H9 (cell line): ENCODE measurements around the gene CSNK1G1. TPM values are rescaled to one million over a fixed set of nuclear protein-coding genes. Genes with fewer than 3 reads are reported as not detected.

Experiments used
- DNase-seq: peaks from one replicate; pipeline ENCODE4 v3.0.0-alpha.2; 2017
- H2AFZ ChIP-seq: one replicate; pipeline ENCODE4 v1.6.1; 2013; ENCODE audit warnings: mild to moderate bottlenecking, low read length, control low read depth, moderate library complexity
- H2AK5ac ChIP-seq: 2 replicates; pipeline ENCODE4 v1.6.1; 2013; ENCODE audit warnings: low read length, control low read depth, mixed read lengths; ENCODE audit not compliant: insufficient read length
- H2BK120ac ChIP-seq: one replicate; pipeline ENCODE4 v1.6.1; 2013; ENCODE audit warnings: low read depth, mild to moderate bottlenecking, low read length, control low read depth, inconsistent platforms; ENCODE audit not compliant: poor library complexity, severe bottlenecking
- H2BK12ac ChIP-seq: 2 replicates; pipeline ENCODE4 v1.6.1; 2013; ENCODE audit warnings: low read length, control low read depth, mixed read lengths, low read depth; ENCODE audit not compliant: insufficient read length
- H2BK15ac ChIP-seq: 2 replicates; pipeline ENCODE4 v1.6.1; 2013; ENCODE audit warnings: low read depth, low read length, control low read depth
- H2BK20ac ChIP-seq: one replicate; pipeline ENCODE4 v1.6.1; 2013; ENCODE audit warnings: low read depth, mild to moderate bottlenecking, low read length, control low read depth, inconsistent platforms; ENCODE audit not compliant: poor library complexity, severe bottlenecking
- H2BK5ac ChIP-seq: 2 replicates; pipeline ENCODE4 v1.6.1; 2013; ENCODE audit warnings: low read length, control low read depth, mixed read lengths; ENCODE audit not compliant: insufficient read length
- H3K14ac ChIP-seq: 2 replicates; pipeline ENCODE4 v1.6.1; 2013; ENCODE audit warnings: low read length, control low read depth; ENCODE audit not compliant: insufficient read depth
- H3K18ac ChIP-seq: 2 replicates; pipeline ENCODE4 v1.6.1; 2013; ENCODE audit warnings: low read depth, mild to moderate bottlenecking, mixed read lengths, low read length, control low read depth; ENCODE audit not compliant: insufficient read length
- H3K23ac ChIP-seq: 2 replicates; pipeline ENCODE4 v1.6.1; 2013; ENCODE audit warnings: low read length, control low read depth, mixed read lengths, low read depth; ENCODE audit not compliant: insufficient read length
- H3K23me2 ChIP-seq: 2 replicates; pipeline ENCODE4 v1.6.1; 2013; ENCODE audit warnings: low read depth, mild to moderate bottlenecking, mixed read lengths, low read length, control low read depth; ENCODE audit not compliant: insufficient read length, poor library complexity, severe bottlenecking
- H3K27ac ChIP-seq: 2 replicates; pipeline ENCODE4 v1.5.1; 2013; ENCODE audit warnings: low read length, control low read depth, mixed read lengths, low read depth; ENCODE audit not compliant: insufficient read length
- H3K27me3 ChIP-seq: 2 replicates; pipeline ENCODE4 v1.6.1; 2013; ENCODE audit warnings: low read length, control low read depth, inconsistent platforms; ENCODE audit not compliant: insufficient read depth
- H3K4ac ChIP-seq: 2 replicates; pipeline ENCODE4 v1.6.1; 2013; ENCODE audit warnings: low read depth, mild to moderate bottlenecking, control low read depth, inconsistent platforms, low read length, moderate library complexity
- H3K4me1 ChIP-seq: 2 replicates; pipeline ENCODE4 v1.6.1; 2013; ENCODE audit warnings: low read length, control low read depth, inconsistent platforms; ENCODE audit not compliant: insufficient read depth
- H3K4me2 ChIP-seq: 2 replicates; pipeline ENCODE4 v1.6.1; 2013; ENCODE audit warnings: low read length, control low read depth, mixed read lengths; ENCODE audit not compliant: insufficient read length, insufficient read depth
- H3K56ac ChIP-seq: 2 replicates; pipeline ENCODE4 v1.6.1; 2013; ENCODE audit warnings: low read depth, mild to moderate bottlenecking, mixed read lengths, low read length, control low read depth; ENCODE audit not compliant: insufficient read length
- H3K79me1 ChIP-seq: 2 replicates; pipeline ENCODE4 v1.6.1; 2013; ENCODE audit warnings: low read depth, mild to moderate bottlenecking, moderate library complexity, low read length, control low read depth, inconsistent platforms; ENCODE audit not compliant: insufficient read depth, poor library complexity, severe bottlenecking
- H3K79me2 ChIP-seq: 2 replicates; pipeline ENCODE4 v1.6.1; 2013; ENCODE audit warnings: low read length, control low read depth, inconsistent platforms; ENCODE audit not compliant: insufficient read depth
- H3K9ac ChIP-seq: 2 replicates; pipeline ENCODE4 v1.6.1; 2013; ENCODE audit warnings: low read length, control low read depth, mixed read lengths; ENCODE audit not compliant: insufficient read length; ENCODE audit errors: extremely low read depth
- H3K9me3 ChIP-seq: one replicate; pipeline ENCODE4 v1.6.1; 2013; ENCODE audit warnings: low read depth, low read length, inconsistent platforms; ENCODE audit not compliant: control insufficient read depth
- H3T11ph ChIP-seq: one replicate; pipeline ENCODE4 v1.6.1; 2013; ENCODE audit warnings: mild to moderate bottlenecking, low read length, control low read depth, inconsistent platforms
- H4K20me1 ChIP-seq: one replicate; pipeline ENCODE4 v1.6.1; 2013; ENCODE audit not compliant: control insufficient read depth, insufficient read length, insufficient read depth
- H4K5ac ChIP-seq: 2 replicates; pipeline ENCODE4 v1.6.1; 2013; ENCODE audit warnings: low read depth, mild to moderate bottlenecking, mixed read lengths, low read length, control low read depth; ENCODE audit not compliant: insufficient read length
- H4K8ac ChIP-seq: replicated peaks from 2 replicates; pipeline ENCODE4 v1.6.1; 2013; ENCODE audit warnings: low read length, control low read depth, mixed read lengths, low read depth; ENCODE audit not compliant: insufficient read length
- H4K91ac ChIP-seq: 2 replicates; pipeline ENCODE4 v1.6.1; 2013; ENCODE audit warnings: low read depth, mild to moderate bottlenecking, moderate library complexity, mixed read lengths, low read length, control low read depth; ENCODE audit not compliant: insufficient read length
- H3K27ac Mint-ChIP-seq, 3 experiments: 2 replicates in 2 of 3; 3 replicates in 1 of 3; pipeline ENCODE4 v1.8.0; 2020 to 2021; ENCODE audit warnings: mixed read lengths in 3 of 3, mild to moderate bottlenecking in 1 of 3, moderate library complexity in 1 of 3
- H3K27me3 Mint-ChIP-seq: 2 replicates; pipeline ENCODE4 v1.8.0; 2021; ENCODE audit warnings: low read depth, mild to moderate bottlenecking, moderate library complexity, mixed read lengths
- H3K36me3 Mint-ChIP-seq, 3 experiments: 2 replicates in 2 of 3; 3 replicates in 1 of 3; pipeline ENCODE4 v1.8.0; 2020 to 2021; ENCODE audit warnings: low read depth in 3 of 3, mixed read lengths in 3 of 3; ENCODE audit not compliant: insufficient read depth in 1 of 3
- H3K4me1 Mint-ChIP-seq, 2 experiments: 2 replicates each; pipeline ENCODE4 v1.8.0; 2020; ENCODE audit warnings: mixed read lengths in 2 of 2
- H3K4me3 Mint-ChIP-seq, 2 experiments: 2 replicates in 1 of 2; 3 replicates in 1 of 2; pipeline ENCODE4 v1.8.0; 2020 to 2021; ENCODE audit warnings: mild to moderate bottlenecking in 2 of 2, mixed read lengths in 2 of 2, moderate library complexity in 1 of 2
- H3K9me3 Mint-ChIP-seq, 2 experiments: 2 replicates in 1 of 2; 3 replicates in 1 of 2; pipeline ENCODE4 v1.8.0; 2020; ENCODE audit warnings: mild to moderate bottlenecking in 2 of 2, mixed read lengths in 2 of 2, moderate library complexity in 1 of 2
- CTCF ChIP-seq: fragments of 200-600 bp; sonication (generic); conservative IDR thresholded peaks from 3 replicates; pipeline ENCODE4 v1.8.0; 2021; ENCODE audit warnings: antibody characterized with exemption, mild to moderate bottlenecking
- WGBS: extraction: QIAGEN DNeasy Blood & Tissue Kit; methylation state at CpG from one replicate; pipeline ENCODE4 v1.1.7; 2013; ENCODE audit warnings: missing lambda C conversion rate, low lambda C conversion rate, mixed read lengths; ENCODE audit not compliant: insufficient read length; ENCODE audit errors: extremely low coverage; 5-methylcytosine and 5-hydroxymethylcytosine counted together
- total RNA-seq: library from RNA; stranded (reverse); gene quantifications from 2 replicates; pipeline ENCODE4 v1.2.1, GENCODE V29; 2021

Gene CSNK1G1
- total RNA-seq, 1 experiment from 2014 or later = 17.1 TPM

GRCh38 chr15:64232400-64232799 is 123.6 kb downstream of the CSNK1G1 start:
- peaks cover 3 to 4% of the 10 kb centered on the region in 2 experiments for H3K4me1 Mint-ChIP-seq

More at GRCh38 chr15:64232400-64232799, 123.6 kb downstream of the CSNK1G1 start:
- Histone ChIP-seq H4K8ac (no peak overlapping the region), H2BK15ac (no peak overlapping the region), H3K79me1 (no peaks in the 10 kb centered on the region), H3K14ac (no peak overlapping the region), H3K23me2 (no peaks in the 10 kb centered on the region), H4K91ac (no peak overlapping the region), H2BK5ac (no peak overlapping the region), H3K79me2 (no peaks in the 10 kb centered on the region), H3K9me3 (no peaks in the 10 kb centered on the region), H2BK12ac (no peak overlapping the region), H3K4me1 (no peaks in the 10 kb centered on the region; the same call in 1 of the 2 replicates), H4K20me1 (no peaks in the 10 kb centered on the region), H2BK120ac (no peak overlapping the region), H3K4me2 (no peak overlapping the region), H3K56ac (no peak overlapping the region), H4K5ac (no peak overlapping the region), H2BK20ac (no peak overlapping the region), H3K4ac (no peak overlapping the region), H2AFZ (no peak overlapping the region), H2AK5ac (no peak overlapping the region), H3K27ac (no peak overlapping the region), H3T11ph (no peak overlapping the region), H3K9ac (no peak overlapping the region), H3K23ac (no peak overlapping the region), H3K27me3 (no peaks in the 10 kb centered on the region), H3K18ac (no peak overlapping the region)
- H3K27me3 Mint-ChIP-seq = no peaks in the 10 kb centered on the region
- H3K4me3 Mint-ChIP-seq = no peak overlapping the region
- WGBS = no CpG with 5 or more reads among the region's 1 CpG
- no peaks in the 10 kb centered on the region for H3K36me3 Mint-ChIP-seq
- no peak for DNase-seq
- no peaks in the 10 kb centered on the region for H3K9me3 Mint-ChIP-seq
- TF ChIP-seq CTCF = no peak
- no peak overlapping the region; a peak in 1 of 7 replicates for H3K27ac Mint-ChIP-seq
